Gastrocnemius medialis (tissue), 4 donors: ENCODE data around the gene IL36B.

Experiments used
- CTCF ChIP-seq, 5 experiments: fragments of 450-650 bp in 3 of 5; fragments of 200-600 bp in 2 of 5; sonication (generic) in 2 of 5; IDR thresholded peaks in 4 of 5; conservative IDR thresholded peaks in 1 of 5; 1 replicate in 4 of 5; 2 replicates in 1 of 5; pipeline ENCODE4 v1.5.1; 2016 to 2019; ENCODE audit warnings: antibody characterized with exemption in 5 of 5, mild to moderate bottlenecking in 3 of 5, moderate library complexity in 3 of 5
- POLR2A ChIP-seq, 2 donors: fragments of 450-650 bp; IDR thresholded peaks; one replicate each; pipeline ENCODE4 v1.6.1; 2017; ENCODE audit warnings: antibody characterized with exemption in 2 of 2, mild to moderate bottlenecking in 2 of 2, moderate library complexity in 2 of 2

GRCh38 chr2:113018509-113018908, 34.2 kb downstream of the IL36B start:
- TF ChIP-seq POLR2A (IDR thresholded peaks at IDR 0.05) (no peak), CTCF (IDR thresholded peaks at IDR 0.05 in 4 of 5, conservative IDR thresholded peaks at IDR 0.05 in 1 of 5) (no peak)
